ENCODE measurements around the gene ATP10A.

The ATP10A gene

DNA sequence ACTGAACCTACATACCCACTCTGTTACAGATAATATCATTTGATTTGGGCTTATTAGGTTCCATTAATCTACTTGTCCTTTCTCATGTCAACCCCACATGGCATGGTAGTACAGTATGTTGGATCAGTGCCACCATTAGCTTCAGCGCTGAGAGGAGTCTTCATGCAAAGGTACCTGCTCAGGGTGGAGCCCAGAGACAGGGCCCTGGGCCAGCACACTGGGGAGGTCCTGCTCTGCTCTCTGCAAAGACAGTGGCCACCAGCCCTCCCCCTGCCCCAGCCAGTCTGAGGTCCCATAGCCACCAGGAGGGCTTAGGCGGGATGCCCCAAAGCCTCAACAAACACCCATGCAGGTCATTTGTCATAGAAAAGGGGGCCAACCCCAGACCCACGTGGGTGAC, 71.0 kb downstream of the ATP10A start:
- no peak overlapping the region for H3K4me3 ChIP-seq (ENCODE audit: low read depth, low read length, poor library complexity, severe bottlenecking)
- H4K20me1 ChIP-seq (ENCODE audit: insufficient read depth, low read length), result no peaks in the 10 kb centered on the region
- H3K36me3 ChIP-seq (ENCODE audit: insufficient read depth, low read length), result no peaks in the 10 kb centered on the region
- H3K79me2 ChIP-seq (ENCODE audit: insufficient read depth, low read length), result no peaks in the 10 kb centered on the region
- H3K9ac ChIP-seq (ENCODE audit: low read length), result no peak overlapping the region
- H3K4me1 ChIP-seq (ENCODE audit: insufficient read depth, low read length, severe bottlenecking), result no peaks in the 10 kb centered on the region
- no peaks in the 10 kb centered on the region for H3K27me3 ChIP-seq (ENCODE audit: insufficient read depth, low read length)
- no peaks in the 10 kb centered on the region for H3K9me2 ChIP-seq (ENCODE audit: low read depth, low read length)
- H3K4me2 ChIP-seq (ENCODE audit: low read length), result no peak overlapping the region
- no peaks in the 10 kb centered on the region for H3K9me3 ChIP-seq (ENCODE audit: low read length)
- TF ChIP-seq, protein P1, sequence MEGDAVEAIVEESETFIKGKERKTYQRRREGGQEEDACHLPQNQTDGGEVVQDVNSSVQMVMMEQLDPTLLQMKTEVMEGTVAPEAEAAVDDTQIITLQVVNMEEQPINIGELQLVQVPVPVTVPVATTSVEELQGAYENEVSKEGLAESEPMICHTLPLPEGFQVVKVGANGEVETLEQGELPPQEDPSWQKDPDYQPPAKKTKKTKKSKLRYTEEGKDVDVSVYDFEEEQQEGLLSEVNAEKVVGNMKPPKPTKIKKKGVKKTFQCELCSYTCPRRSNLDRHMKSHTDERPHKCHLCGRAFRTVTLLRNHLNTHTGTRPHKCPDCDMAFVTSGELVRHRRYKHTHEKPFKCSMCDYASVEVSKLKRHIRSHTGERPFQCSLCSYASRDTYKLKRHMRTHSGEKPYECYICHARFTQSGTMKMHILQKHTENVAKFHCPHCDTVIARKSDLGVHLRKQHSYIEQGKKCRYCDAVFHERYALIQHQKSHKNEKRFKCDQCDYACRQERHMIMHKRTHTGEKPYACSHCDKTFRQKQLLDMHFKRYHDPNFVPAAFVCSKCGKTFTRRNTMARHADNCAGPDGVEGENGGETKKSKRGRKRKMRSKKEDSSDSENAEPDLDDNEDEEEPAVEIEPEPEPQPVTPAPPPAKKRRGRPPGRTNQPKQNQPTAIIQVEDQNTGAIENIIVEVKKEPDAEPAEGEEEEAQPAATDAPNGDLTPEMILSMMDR (IDR thresholded peaks at IDR 0.05; ENCODE audit: low read length), result no peak
- TF ChIP-seq EZH2 (IDR thresholded peaks at IDR 0.05; ENCODE audit: borderline replicate concordance, low read length), result no peak
- H3K27ac ChIP-seq (ENCODE audit: low read depth, low read length, poor library complexity, severe bottlenecking), result no peak overlapping the region
- H3F3A ChIP-seq (ENCODE audit: insufficient read depth, low read length), result no peaks in the 10 kb centered on the region
- no peak overlapping the region for H2AFZ ChIP-seq (ENCODE audit: low read length)

GRCh38 chr15:25790000-25790660, 73.0 kb downstream of the ATP10A start:
- no peaks in the 10 kb centered on the region for H3K9me2 ChIP-seq (ENCODE audit: low read depth, low read length)
- no peaks in the 10 kb centered on the region for H3K36me3 ChIP-seq (ENCODE audit: insufficient read depth, low read length)
- no peaks in the 10 kb centered on the region for H3K4me1 ChIP-seq (ENCODE audit: insufficient read depth, low read length, severe bottlenecking)
- no peaks in the 10 kb centered on the region for H3K79me2 ChIP-seq (ENCODE audit: insufficient read depth, low read length)
- H3K27me3 ChIP-seq (ENCODE audit: insufficient read depth, low read length), result no peaks in the 10 kb centered on the region
- no peaks in the 10 kb centered on the region for H4K20me1 ChIP-seq (ENCODE audit: insufficient read depth, low read length)
- H3K27ac ChIP-seq (ENCODE audit: low read depth, low read length, poor library complexity, severe bottlenecking), result no peak overlapping the region
- no peak overlapping the region for H2AFZ ChIP-seq (ENCODE audit: low read length)
- TF ChIP-seq EZH2 (IDR thresholded peaks at IDR 0.05; ENCODE audit: borderline replicate concordance, low read length), result no peak
- TF ChIP-seq, protein P1 (IDR thresholded peaks at IDR 0.05; ENCODE audit: low read length), result no peak
- H3K9ac ChIP-seq (ENCODE audit: low read length), result no peak overlapping the region
- H3K4me2 ChIP-seq (ENCODE audit: low read length), result no peak overlapping the region
- H3K4me3 ChIP-seq (ENCODE audit: low read depth, low read length, poor library complexity, severe bottlenecking), result no peak overlapping the region
- no peaks in the 10 kb centered on the region for H3F3A ChIP-seq (ENCODE audit: insufficient read depth, low read length)
- H3K9me3 ChIP-seq (ENCODE audit: low read length), result no peaks in the 10 kb centered on the region

DNA sequence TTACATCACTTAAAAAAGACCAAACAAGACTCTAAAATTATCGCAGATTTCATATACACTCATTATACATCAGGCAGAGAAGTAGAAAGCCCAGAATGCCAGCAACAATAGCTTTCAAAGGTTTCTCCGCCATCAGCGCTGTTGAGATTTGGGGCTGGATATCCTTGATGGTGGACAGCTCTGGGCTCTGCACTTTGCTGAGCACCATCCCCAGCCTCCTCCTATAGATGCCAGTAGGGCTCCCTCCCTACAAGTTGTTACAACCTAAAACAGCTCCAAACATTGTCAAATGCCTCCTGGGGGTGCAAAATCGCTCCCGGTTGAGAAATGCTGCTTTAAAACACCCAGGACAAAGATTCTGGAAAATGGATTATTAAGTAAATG, 73.5 kb downstream of the ATP10A start:
- H3K4me2 ChIP-seq (ENCODE audit: low read length), result no peak overlapping the region
- H3K9ac ChIP-seq (ENCODE audit: low read length), result no peak overlapping the region
- no peak overlapping the region for H3K4me3 ChIP-seq (ENCODE audit: low read depth, low read length, poor library complexity, severe bottlenecking)
- H3K4me1 ChIP-seq (ENCODE audit: insufficient read depth, low read length, severe bottlenecking), result no peaks in the 10 kb centered on the region
- no peaks in the 10 kb centered on the region for H3K27me3 ChIP-seq (ENCODE audit: insufficient read depth, low read length)
- H3F3A ChIP-seq (ENCODE audit: insufficient read depth, low read length), result no peaks in the 10 kb centered on the region
- H3K9me3 ChIP-seq (ENCODE audit: low read length), result no peaks in the 10 kb centered on the region
- H3K36me3 ChIP-seq (ENCODE audit: insufficient read depth, low read length), result no peaks in the 10 kb centered on the region
- H3K9me2 ChIP-seq (ENCODE audit: low read depth, low read length), result no peaks in the 10 kb centered on the region
- no peak overlapping the region for H2AFZ ChIP-seq (ENCODE audit: low read length)
- no peaks in the 10 kb centered on the region for H3K79me2 ChIP-seq (ENCODE audit: insufficient read depth, low read length)
- H3K27ac ChIP-seq (ENCODE audit: low read depth, low read length, poor library complexity, severe bottlenecking), result no peak overlapping the region
- H4K20me1 ChIP-seq (ENCODE audit: insufficient read depth, low read length), result no peaks in the 10 kb centered on the region
- TF ChIP-seq, protein P1 (IDR thresholded peaks at IDR 0.05; ENCODE audit: low read length), result no peak
- no peak for TF ChIP-seq EZH2 (IDR thresholded peaks at IDR 0.05; ENCODE audit: borderline replicate concordance, low read length)
